GM12878 (cell line): Measurements from ENCODE around the gene SSPN. TPM values are rescaled to one million over a fixed set of nuclear protein-coding genes. Genes with fewer than 3 reads are reported as not detected.

Source experiments
- ATAC-seq: fragments of 200-7000 bp; cut with Tn5 transposase; 3 replicates; pipeline ENCODE4 v1.9.1; 2020; ENCODE audit warnings: mild to moderate bottlenecking, moderate library complexity
- BruUV-seq: library from RNA; stranded (reverse); fragments of 400-500 nt; replicated peaks from 2 replicates; lab custom pipeline; 2021; lab: Mats Ljungman, UMichigan
- CTCF ChIA-PET: fragments of 300-600 bp; sonication (Branson Sonifier 250); formaldehyde crosslinking; extraction: SDS; loops from one replicate; lab custom pipeline; 2021; ENCODE audit warnings: inconsistent platforms; lab: Yijun Ruan, JAX
- POLR2A ChIA-PET: fragments of 350-600 bp; formaldehyde crosslinking; extraction: SDS; loops from one replicate; lab custom pipeline; 2021; ENCODE audit warnings: inconsistent platforms; lab: Charles Lee
- RAD21 ChIA-PET: fragments of 300-600 bp; sonication (Branson Sonifier 250); formaldehyde crosslinking; loops from one replicate; lab custom pipeline; 2023; ENCODE audit warnings: antibody characterized with exemption; ENCODE audit not compliant: unreplicated experiment; lab: Charles Lee
- SMC1A ChIA-PET: fragments of 300-600 bp; sonication (Branson Sonifier 250); formaldehyde crosslinking; loops from one replicate; lab custom pipeline; 2023; ENCODE audit not compliant: unreplicated experiment, uncharacterized antibody; lab: Charles Lee
- DNase-seq: peaks from one replicate; pipeline ENCODE4 v3.0.0-alpha.2; 2011; ENCODE audit warnings: low read depth, low spot score
- FAIRE-seq: peaks from 3 replicates; lab custom pipeline; 2011; peaks lifted over from hg19 to GRCh38; lab: Jason Lieb, UNC
- H2AFZ ChIP-seq: 2 replicates; pipeline ENCODE4 v1.6.0; 2011; ENCODE audit warnings: low read depth, low read length, control low read depth; ENCODE audit not compliant: control insufficient read depth
- H3K27ac ChIP-seq: 2 replicates; pipeline ENCODE4 v1.5.1; 2011; ENCODE audit warnings: control low read depth; ENCODE audit not compliant: control insufficient read depth, insufficient read depth
- H3K27me3 ChIP-seq, 2 experiments: replicated peaks in 1 of 2; 2 replicates each; pipeline versions ENCODE4 v1.6.0 to v1.6.1; 2011; ENCODE audit warnings: low read length in 1 of 2; ENCODE audit not compliant: control insufficient read depth in 2 of 2, insufficient read depth in 2 of 2
- H3K36me3 ChIP-seq, 2 experiments: 2 replicates each; pipeline ENCODE4 v1.5.1; 2011; ENCODE audit warnings: low read length in 1 of 2; ENCODE audit not compliant: control insufficient read depth in 2 of 2, insufficient read depth in 2 of 2
- H3K4me1 ChIP-seq: 2 replicates; pipeline ENCODE4 v1.6.1; 2011; ENCODE audit warnings: mild to moderate bottlenecking, low read length, moderate library complexity, mixed read lengths; ENCODE audit not compliant: control insufficient read depth, insufficient read depth
- H3K4me2 ChIP-seq: 2 replicates; pipeline ENCODE4 v1.6.0; 2011; ENCODE audit warnings: control low read depth; ENCODE audit not compliant: control insufficient read depth, insufficient read depth
- H3K4me3 ChIP-seq: fragments of 200-600 bp; sonication (generic); 2 replicates; pipeline ENCODE4 v1.5.1; 2016
- H3K79me2 ChIP-seq: 2 replicates; pipeline ENCODE4 v1.6.0; 2011; ENCODE audit warnings: low read length; ENCODE audit not compliant: control insufficient read depth, insufficient read depth
- H3K9ac ChIP-seq: 2 replicates; pipeline ENCODE4 v1.8.0; 2011; ENCODE audit warnings: low read length, control low read depth, mixed read lengths; ENCODE audit not compliant: control insufficient read depth, insufficient read depth
- H3K9me3 ChIP-seq: replicated peaks from 3 replicates; pipeline ENCODE4 v1.5.1; 2011; ENCODE audit warnings: mild to moderate bottlenecking, low read length; ENCODE audit not compliant: control insufficient read depth, insufficient read depth
- H4K20me1 ChIP-seq: 2 replicates; pipeline ENCODE4 v1.6.0; 2011; ENCODE audit not compliant: control insufficient read depth, insufficient read depth
- BCL3 ChIP-seq: IDR thresholded peaks from 2 replicates; pipeline ENCODE4 v1.6.1; 2011; ENCODE audit warnings: borderline replicate concordance, low read depth, mild to moderate bottlenecking, moderate library complexity, low read length; ENCODE audit not compliant: insufficient read depth, poor library complexity, severe bottlenecking
- BHLHE40 ChIP-seq, 2 experiments: fragments of 450-650 bp in 1 of 2; IDR thresholded peaks; 2 replicates each; pipeline ENCODE4 v1.6.1; 2011 to 2017; ENCODE audit warnings: low read depth in 2 of 2, borderline replicate concordance in 1 of 2, improper control_type of control experiment in 1 of 2, low read length in 1 of 2, mild to moderate bottlenecking in 1 of 2
- E4F1 ChIP-seq: fragments of 450-650 bp; IDR thresholded peaks from 2 replicates; pipeline ENCODE4 v1.6.1; 2018; ENCODE audit warnings: borderline replicate concordance, mild to moderate bottlenecking; ENCODE audit not compliant: partially characterized antibody
- FOS ChIP-seq: IDR thresholded peaks from 3 replicates; pipeline ENCODE4 v1.6.1; 2011; ENCODE audit warnings: borderline replicate concordance; ENCODE audit not compliant: insufficient read length; ENCODE audit errors: extremely low read depth
- HDAC2 ChIP-seq: fragments of 200-600 bp; sonication (generic); IDR thresholded peaks from 2 replicates; pipeline ENCODE4 v1.6.1; 2017
- HDGF ChIP-seq: fragments of 450-650 bp; IDR thresholded peaks from 2 replicates; pipeline ENCODE4 v1.6.1; 2016; ENCODE audit warnings: antibody characterized with exemption
- NFXL1 ChIP-seq: fragments of 450-650 bp; IDR thresholded peaks from 2 replicates; pipeline ENCODE4 v1.6.1; 2017; ENCODE audit warnings: antibody characterized with exemption, mild to moderate bottlenecking, borderline replicate concordance
- REST ChIP-seq: IDR thresholded peaks from 2 replicates; pipeline ENCODE4 v1.6.1; 2012; ENCODE audit warnings: mild to moderate bottlenecking, low read depth, low read length
- SMAD1 ChIP-seq: fragments of 450-650 bp; IDR thresholded peaks from 2 replicates; pipeline ENCODE4 v1.6.1; 2018; ENCODE audit warnings: mild to moderate bottlenecking, low read depth; ENCODE audit not compliant: partially characterized antibody
- TCF3 ChIP-seq: IDR thresholded peaks from 2 replicates; pipeline ENCODE4 v1.6.1; 2012; ENCODE audit warnings: low read depth, mild to moderate bottlenecking, low read length, borderline replicate concordance; ENCODE audit not compliant: insufficient read depth
- USF2 ChIP-seq: IDR thresholded peaks from 2 replicates; pipeline ENCODE4 v1.6.1; 2011; ENCODE audit warnings: low read depth, low read length, improper control_type of control experiment, borderline replicate concordance
- ZZZ3 ChIP-seq: IDR thresholded peaks from 2 replicates; pipeline ENCODE4 v1.6.1; 2011; ENCODE audit warnings: low read depth; ENCODE audit not compliant: control insufficient read depth, insufficient read length
- WGBS: methylation state at CpG from one replicate; pipeline ENCODE4 v1.1.6; 2016; ENCODE audit warnings: low lambda C conversion rate; ENCODE audit not compliant: insufficient replicate concordance, insufficient coverage; ENCODE audit errors: missing lambda C conversion rate; 5-methylcytosine and 5-hydroxymethylcytosine counted together
- in situ Hi-C: fragments of 300-500 bp; cut with MboI; formaldehyde crosslinking; loops from 9 replicates; pipeline ENCODE4 v1.14.3; 2018; ENCODE audit warnings: mixed read lengths
- intact Hi-C: fragments of 100-400 bp; cut with micrococcal nuclease; formaldehyde crosslinking; loops from one replicate; pipeline ENCODE4 v1.14.2; 2022; ENCODE audit not compliant: unreplicated experiment
- polyA plus RNA-seq, 11 experiments: library from polyadenylated mRNA; depleted of rRNA in 4 of 11; unstranded in 6 of 11; stranded (reverse) in 5 of 11; fragments of >200 nt; fragmentation: Nextera tagmentation in 4 of 11; fragmentation: Illumina TruSeq in 1 of 11; extraction: Ambion mirVana in 4 of 11; extraction: Trizol in 1 of 11; gene quantifications; 1 replicate in 1 of 11; 2 replicates in 10 of 11; pipeline versions ENCODE4 v1.2.1 to v1.2.3, GENCODE V29; 2011 to 2016; ENCODE audit warnings: inconsistent platforms in 2 of 11, missing spikeins in 2 of 11, low read depth in 1 of 11
- total RNA-seq, 4 experiments: library from RNA; depleted of rRNA in 3 of 4; stranded (reverse); fragments of >200 nt in 3 of 4; fragmentation: Illumina TruSeq in 1 of 4; extraction: Trizol in 1 of 4; gene quantifications; 2 replicates each; pipeline versions ENCODE4 v1.2.1 to v1.2.3, GENCODE V29; 2013 to 2021

SSPN gene
- total and polyA plus RNA-seq, 10 of the 15 experiments (the other 5 are each of a cell fraction or from before 2014, with no cell fraction given), result 0.04 to 0.41 (median 0.28) TPM; not detected in 5

GRCh38 chr12:26244503-26244902, 49.1 kb downstream of the SSPN start:
- Histone ChIP-seq H3K4me3 (no peak overlapping the region), H3K4me2 (no peak overlapping the region), H3K27ac (no peak overlapping the region), H4K20me1 (no peaks in the 10 kb centered on the region), H3K79me2 (no peaks in the 10 kb centered on the region), H2AFZ (no peak overlapping the region), H3K36me3 (no peaks in the 10 kb centered on the region), H3K9ac (no peak overlapping the region), H3K4me1 (no peaks in the 10 kb centered on the region), H3K27me3 (peaks cover 0 to 2% of the 10 kb centered on the region in 2 experiments; a peak in 2 of 4 replicates), H3K9me3 (no peaks in the 10 kb centered on the region)
- FAIRE-seq, result no peak
- ChIA-PET POLR2A (interaction anchor here (1.0 kb wide), 1 partner anchor 9 kb away, joined by 3 read pairs; no protein-coding TSS in a partner anchor), SMC1A (interaction anchor here (1.1 kb wide), 3 partner anchors 13 to 56 kb away, joined by 3 to 4 read pairs (median 3); no protein-coding TSS in a partner anchor), CTCF (interaction anchor here (0.6 kb wide), 1 partner anchor 93 kb away, joined by 3 read pairs; no protein-coding TSS in a partner anchor), RAD21 (interaction anchor here (0.8 kb wide), 1 partner anchor 30 kb away, joined by 5 read pairs; no protein-coding TSS in a partner anchor)
- no peak for ATAC-seq
- no peak for DNase-seq
- 53% methylated on average over 9 of the region's 9 CpGs for WGBS
- no TSS peak for BruUV-seq
- in situ Hi-C loops (no loop called here), intact Hi-C loops (no loop called here)
- TF ChIP-seq HDGF (no peak), REST (no peak), SMAD1 (no peak), FOS (no peak), HDAC2 (no peak), BCL3 (no peak), NFXL1 (no peak), TCF3 (no peak), ZZZ3 (no peak), BHLHE40 (IDR thresholded peaks at IDR 0.05; ENCODE audit: borderline replicate concordance in 1 of 2, low read depth in 2 of 2, low read length in 1 of 2) (no peak), E4F1 (no peak), USF2 (no peak)
